ENCODE data around the gene KCNMB1. TPM values are rescaled to one million over a fixed set of nuclear protein-coding genes. Genes with fewer than 3 reads are reported as not detected.

The KCNMB1 gene
- total and polyA plus RNA-seq, 10 of the 15 experiments (the other 5 are each of a cell fraction or from before 2014, with no cell fraction given) = 1.2 to 3.6 (median 2.6) TPM

DNA sequence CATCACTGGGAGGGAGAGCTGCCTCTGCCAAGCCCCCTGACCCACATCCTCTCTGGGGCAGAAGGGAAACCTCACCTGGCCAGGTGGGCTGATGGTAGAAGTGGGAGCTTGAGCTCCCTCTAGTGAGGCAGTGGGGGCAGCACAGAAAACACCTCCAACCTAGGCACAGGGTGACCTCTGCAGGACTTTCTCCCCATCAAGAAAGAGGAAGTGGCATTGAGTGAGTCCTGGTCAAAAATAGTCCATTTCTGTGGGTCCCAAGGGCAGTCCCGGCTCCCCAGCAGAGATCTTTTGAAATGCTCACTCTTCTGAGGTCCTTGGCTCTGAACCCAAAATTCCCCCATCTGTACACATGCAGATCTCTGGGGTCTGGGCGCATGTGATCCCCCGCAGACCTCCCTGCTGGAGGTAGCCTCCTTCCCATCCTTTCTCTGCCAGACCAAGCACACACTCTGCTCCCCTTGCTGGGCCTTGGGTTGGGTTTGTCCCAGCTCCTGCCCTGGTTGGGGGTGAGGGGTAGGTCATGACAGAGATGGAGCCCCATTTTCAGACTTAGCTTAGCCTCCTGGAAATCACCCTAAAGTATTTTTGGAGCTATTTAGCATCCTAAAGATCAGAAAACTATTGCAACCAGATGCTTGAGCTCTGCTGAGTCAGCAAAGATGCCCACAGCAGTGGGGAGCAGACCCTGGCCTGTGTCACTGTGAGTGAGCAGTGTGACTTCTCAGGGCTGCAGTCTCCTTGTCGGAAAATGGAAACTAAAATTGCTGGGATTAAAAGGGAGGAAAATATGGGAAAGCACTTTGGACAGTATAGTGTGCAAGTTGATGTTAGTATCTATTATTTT is 50.0 kb downstream of the KCNMB1 start (continued):
- TF ChIP-seq, protein P1, sequence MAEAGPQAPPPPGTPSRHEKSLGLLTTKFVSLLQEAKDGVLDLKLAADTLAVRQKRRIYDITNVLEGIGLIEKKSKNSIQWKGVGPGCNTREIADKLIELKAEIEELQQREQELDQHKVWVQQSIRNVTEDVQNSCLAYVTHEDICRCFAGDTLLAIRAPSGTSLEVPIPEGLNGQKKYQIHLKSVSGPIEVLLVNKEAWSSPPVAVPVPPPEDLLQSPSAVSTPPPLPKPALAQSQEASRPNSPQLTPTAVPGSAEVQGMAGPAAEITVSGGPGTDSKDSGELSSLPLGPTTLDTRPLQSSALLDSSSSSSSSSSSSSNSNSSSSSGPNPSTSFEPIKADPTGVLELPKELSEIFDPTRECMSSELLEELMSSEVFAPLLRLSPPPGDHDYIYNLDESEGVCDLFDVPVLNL (IDR thresholded peaks at IDR 0.05; ENCODE audit: low read depth, low read length) = no peak
- TF ChIP-seq TBL1XR1 (IDR thresholded peaks at IDR 0.05; ENCODE audit: low read depth, low read length) = no peak
- no peak for TF ChIP-seq EGR1 (IDR thresholded peaks at IDR 0.05; ENCODE audit: borderline replicate concordance in 1 of 2, low read depth in 2 of 2, low read length in 2 of 2)
- peak; percentile 73 for TF ChIP-seq NR2F1 (conservative IDR thresholded peaks at IDR 0.05)
- TF ChIP-seq ZSCAN29 (IDR thresholded peaks at IDR 0.05) = no peak
- no peak for TF ChIP-seq CBFB (IDR thresholded peaks at IDR 0.05; ENCODE audit: low read depth)
- TF ChIP-seq HDAC2 (IDR thresholded peaks at IDR 0.05) = no peak
- peak; percentile 78; the same call in 1 of the 2 replicates for TF ChIP-seq ZNF592 (IDR thresholded peaks at IDR 0.05)
- 0 out of 2 replicates have a peak, but pooled peaks have one; percentile 29 for TF ChIP-seq ESRRA (IDR thresholded peaks at IDR 0.05; ENCODE audit: low read length)
- TF ChIP-seq POLR2AphosphoS2 (IDR thresholded peaks at IDR 0.05; ENCODE audit: low read depth, low read length) = no peak
- peak; percentile 95 to 100 (median 97); a peak in 5 of 6 replicates for TF ChIP-seq CTCF (IDR thresholded peaks at IDR 0.05 in 2 of 3, conservative IDR thresholded peaks at IDR 0.05 in 1 of 3; ENCODE audit: control insufficient read depth in 2 of 3, extremely low read depth in 1 of 3, insufficient read depth in 1 of 3, low read depth in 3 of 3, low read length in 3 of 3)
- TF ChIP-seq, protein P2, sequence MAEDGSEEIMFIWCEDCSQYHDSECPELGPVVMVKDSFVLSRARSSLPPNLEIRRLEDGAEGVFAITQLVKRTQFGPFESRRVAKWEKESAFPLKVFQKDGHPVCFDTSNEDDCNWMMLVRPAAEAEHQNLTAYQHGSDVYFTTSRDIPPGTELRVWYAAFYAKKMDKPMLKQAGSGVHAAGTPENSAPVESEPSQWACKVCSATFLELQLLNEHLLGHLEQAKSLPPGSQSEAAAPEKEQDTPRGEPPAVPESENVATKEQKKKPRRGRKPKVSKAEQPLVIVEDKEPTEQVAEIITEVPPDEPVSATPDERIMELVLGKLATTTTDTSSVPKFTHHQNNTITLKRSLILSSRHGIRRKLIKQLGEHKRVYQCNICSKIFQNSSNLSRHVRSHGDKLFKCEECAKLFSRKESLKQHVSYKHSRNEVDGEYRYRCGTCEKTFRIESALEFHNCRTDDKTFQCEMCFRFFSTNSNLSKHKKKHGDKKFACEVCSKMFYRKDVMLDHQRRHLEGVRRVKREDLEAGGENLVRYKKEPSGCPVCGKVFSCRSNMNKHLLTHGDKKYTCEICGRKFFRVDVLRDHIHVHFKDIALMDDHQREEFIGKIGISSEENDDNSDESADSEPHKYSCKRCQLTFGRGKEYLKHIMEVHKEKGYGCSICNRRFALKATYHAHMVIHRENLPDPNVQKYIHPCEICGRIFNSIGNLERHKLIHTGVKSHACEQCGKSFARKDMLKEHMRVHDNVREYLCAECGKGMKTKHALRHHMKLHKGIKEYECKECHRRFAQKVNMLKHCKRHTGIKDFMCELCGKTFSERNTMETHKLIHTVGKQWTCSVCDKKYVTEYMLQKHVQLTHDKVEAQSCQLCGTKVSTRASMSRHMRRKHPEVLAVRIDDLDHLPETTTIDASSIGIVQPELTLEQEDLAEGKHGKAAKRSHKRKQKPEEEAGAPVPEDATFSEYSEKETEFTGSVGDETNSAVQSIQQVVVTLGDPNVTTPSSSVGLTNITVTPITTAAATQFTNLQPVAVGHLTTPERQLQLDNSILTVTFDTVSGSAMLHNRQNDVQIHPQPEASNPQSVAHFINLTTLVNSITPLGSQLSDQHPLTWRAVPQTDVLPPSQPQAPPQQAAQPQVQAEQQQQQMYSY (CRISPR knock-in tag; IDR thresholded peaks at IDR 0.05) = no peak
- TF ChIP-seq RAD21 (IDR thresholded peaks at IDR 0.05; ENCODE audit: insufficient read depth, low read depth, low read length) = peak; percentile 98
- no peak for TF ChIP-seq BCL11A (IDR thresholded peaks at IDR 0.05; ENCODE audit: low read depth, low read length)
- no peak for TF ChIP-seq BRCA1 (IDR thresholded peaks at IDR 0.05; ENCODE audit: low read depth, low read length)
- TF ChIP-seq FOXM1 (IDR thresholded peaks at IDR 0.05; ENCODE audit: low read depth, low read length) = peak; percentile 52
- peak; percentile 98 for TF ChIP-seq SMC3 (IDR thresholded peaks at IDR 0.05; ENCODE audit: borderline replicate concordance, low read length)
- no peak for TF ChIP-seq SREBF1 (IDR thresholded peaks at IDR 0.05; ENCODE audit: low read length)
- peak; percentile 76 for TF ChIP-seq RUNX3 (IDR thresholded peaks at IDR 0.05; ENCODE audit: low read length)
- 0 out of 2 replicates have a peak, but pooled peaks have one; percentile 40 for TF ChIP-seq LARP7 (IDR thresholded peaks at IDR 0.05)
